ENCODE results near the gene SCAMP2. TPM values are rescaled to one million over a fixed set of nuclear protein-coding genes. Genes with fewer than 3 reads are reported as not detected.

SCAMP2 gene
- total and polyA plus RNA-seq, 4 donors, result 21.7 to 42.5 (median 29.1) TPM

- no peak for DNase-seq (ENCODE audit: low spot score)
- TF ChIP-seq REST (IDR thresholded peaks at IDR 0.05), result no peak
- TF ChIP-seq TAF1 (conservative IDR thresholded peaks at IDR 0.05), result no peak
- no peak for TF ChIP-seq HNF4G (IDR thresholded peaks at IDR 0.05)
- no peak for TF ChIP-seq ZBTB33 (IDR thresholded peaks at IDR 0.05)
- TF ChIP-seq FOXA1 (IDR thresholded peaks at IDR 0.05), result no peak
- TF ChIP-seq GABPA (IDR thresholded peaks at IDR 0.05 in 1 of 2, conservative IDR thresholded peaks at IDR 0.05 in 1 of 2), result no peak
- no peak for TF ChIP-seq JUND (IDR thresholded peaks at IDR 0.05)
- TF ChIP-seq MAX (IDR thresholded peaks at IDR 0.05), result no peak
- TF ChIP-seq SP1 (IDR thresholded peaks at IDR 0.05), result no peak
- no peak for TF ChIP-seq FOXA2 (IDR thresholded peaks at IDR 0.05)
- 92% methylated on average over 5 of the region's 5 CpGs for WGBS
Measured at GRCh38 chr15:74809242-74809641, 63.9 kb downstream of the SCAMP2 start.

GRCh38 chr15:74808840-74809229 lies 64.3 kb downstream of the SCAMP2 start:
- no peak overlapping the region for H3K4me3 ChIP-seq (ENCODE audit: low read depth in 1 of 3, low read length in 3 of 3)
- peaks cover 0 to 6% (median 4%) of the 10 kb centered on the region in 4 donors for H3K36me3 ChIP-seq (ENCODE audit: control insufficient read depth in 4 of 4, insufficient read depth in 3 of 4, low read depth in 1 of 4, low read length in 3 of 4)
- no peaks in the 10 kb centered on the region for H3K27me3 ChIP-seq (ENCODE audit: control insufficient read depth in 4 of 4, insufficient read depth in 4 of 4, low read length in 3 of 4)
- H3K4me1 ChIP-seq (ENCODE audit: control insufficient read depth in 4 of 4, insufficient read depth in 4 of 4, low read length in 3 of 4), result peaks cover 0 to 8% (median 2%) of the 10 kb centered on the region in 4 donors
- no peak overlapping the region for H3K9ac ChIP-seq (ENCODE audit: low read depth in 1 of 2, low read length in 2 of 2)
- H3K27ac ChIP-seq (ENCODE audit: low read depth in 1 of 2, low read length in 2 of 2), result no peak overlapping the region
- TF ChIP-seq RXRA (IDR thresholded peaks at IDR 0.05) (no peak), YY1 (IDR thresholded peaks at IDR 0.05) (no peak), TAF1 (conservative IDR thresholded peaks at IDR 0.05) (no peak), CTCF (IDR thresholded peaks at IDR 0.05; ENCODE audit: low read depth, low read length, missing input control) (no peak), REST (IDR thresholded peaks at IDR 0.05) (no peak), JUND (IDR thresholded peaks at IDR 0.05) (no peak), FOXA2 (IDR thresholded peaks at IDR 0.05) (no peak), NR2F2 (IDR thresholded peaks at IDR 0.05) (no peak), HNF4A (conservative IDR thresholded peaks at IDR 0.05) (no peak), ZBTB33 (IDR thresholded peaks at IDR 0.05) (no peak), GABPA (IDR thresholded peaks at IDR 0.05 in 1 of 2, conservative IDR thresholded peaks at IDR 0.05 in 1 of 2) (no peak), EGR1 (IDR thresholded peaks at IDR 0.05; ENCODE audit: low read depth in 2 of 2) (no peak)
- DNase-seq (ENCODE audit: low spot score), result no peak
- WGBS, result 81% methylated on average over 4 of the region's 4 CpGs
- no peaks in the 10 kb centered on the region for H3K9me3 ChIP-seq (ENCODE audit: control insufficient read depth in 4 of 4, low read length in 3 of 4)

More at GRCh38 chr15:74809242-74809641, 63.9 kb downstream of the SCAMP2 start:
- no peaks in the 10 kb centered on the region for H3K9me3 ChIP-seq (ENCODE audit: control insufficient read depth in 4 of 4, low read length in 3 of 4)
- no peak overlapping the region for H3K4me3 ChIP-seq (ENCODE audit: low read depth in 1 of 3, low read length in 3 of 3)
- no peak overlapping the region for H3K9ac ChIP-seq (ENCODE audit: low read depth in 1 of 2, low read length in 2 of 2)
- H3K27ac ChIP-seq (ENCODE audit: low read depth in 1 of 2, low read length in 2 of 2), result no peak overlapping the region
- peaks cover 0 to 2% (median under 1%) of the 10 kb centered on the region in 4 donors for H3K36me3 ChIP-seq (ENCODE audit: control insufficient read depth in 4 of 4, insufficient read depth in 3 of 4, low read depth in 1 of 4, low read length in 3 of 4)
- H3K27me3 ChIP-seq (ENCODE audit: control insufficient read depth in 4 of 4, insufficient read depth in 4 of 4, low read length in 3 of 4), result no peaks in the 10 kb centered on the region
- peaks cover 0 to 8% (median 2%) of the 10 kb centered on the region in 4 donors for H3K4me1 ChIP-seq (ENCODE audit: control insufficient read depth in 4 of 4, insufficient read depth in 4 of 4, low read length in 3 of 4)

Data from liver (tissue), 9 donors.